ENCODE measurements around the gene TDO2.

- TF ChIP-seq CTCF (IDR thresholded peaks at IDR 0.05) (no peak), POLR2A (IDR thresholded peaks at IDR 0.05) (no peak)
Observed at GRCh38 chr4:155960522-155960921, 57.0 kb downstream of the TDO2 start.

Data from prostate gland (tissue), 2 donors.